Fibroblast of upper back skin (primary cell): Measurements from ENCODE around the gene RPS6KA4.
"Not testable (repeated sequence)": the region's sequence is repeated elsewhere in the genome, so short reads cannot be mapped to it uniquely, and the experiment has no call there.

Experiments
- DNase-seq: peaks from one replicate; pipeline ENCODE4 v3.0.0-alpha.2; 2013

Gene RPS6KA4

DNA sequence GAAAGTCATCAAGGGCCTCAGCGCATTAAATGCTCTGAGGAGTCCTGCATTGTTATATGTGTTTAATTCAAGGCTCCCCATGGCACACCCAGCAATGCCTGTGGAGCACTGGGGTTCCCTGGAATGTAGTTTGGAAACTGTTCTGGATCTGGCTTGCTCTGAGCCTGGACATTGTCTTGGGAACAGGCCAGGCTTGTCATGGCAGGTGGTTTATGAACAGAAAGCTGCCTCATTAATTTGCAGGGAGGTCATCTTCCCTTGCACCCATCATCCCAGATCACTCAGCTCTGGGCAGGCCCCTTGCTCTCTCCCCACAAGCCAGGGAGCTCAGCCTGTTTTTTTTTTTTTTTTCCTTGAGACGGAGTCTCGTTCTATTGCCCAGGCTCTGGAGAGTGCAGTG is 32.9 kb downstream of the RPS6KA4 start:
- no peak for DNase-seq

- no peak for DNase-seq
Observed at GRCh38 chr11:64395545-64396078, 36.6 kb downstream of the RPS6KA4 start.

- DNase-seq: peak; percentile 20
Observed at GRCh38 chr11:64396079-64396591, 37.2 kb downstream of the RPS6KA4 start.

DNA sequence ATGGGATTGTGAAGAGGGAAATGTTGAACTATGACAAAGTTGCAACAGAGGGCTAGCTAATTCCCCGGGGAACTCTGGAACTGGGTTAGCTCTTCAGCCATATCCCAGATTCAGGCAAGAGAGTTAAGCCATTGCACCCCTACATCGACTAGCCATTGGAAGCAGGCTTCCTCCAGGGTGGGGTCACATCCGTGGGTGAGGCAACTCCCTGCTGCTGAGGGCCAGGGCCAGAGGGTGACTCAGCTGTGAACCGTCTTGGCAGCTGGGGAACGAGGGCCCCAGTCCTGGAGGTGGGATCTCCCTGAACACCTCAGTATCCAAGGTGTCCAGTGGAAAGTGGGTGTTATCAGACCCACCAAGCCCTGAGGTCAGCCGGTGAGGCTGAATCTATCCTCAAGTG is 41.1 kb downstream of the RPS6KA4 start:
- DNase-seq: no peak

- no peak for DNase-seq
Observed at GRCh38 chr11:64400667-64401066, 41.7 kb downstream of the RPS6KA4 start.

- DNase-seq: no peak
Observed at GRCh38 chr11:64401775-64402174, 42.8 kb downstream of the RPS6KA4 start.

- no peak for DNase-seq
Observed at GRCh38 chr11:64403106-64403505, 44.1 kb downstream of the RPS6KA4 start.

DNA sequence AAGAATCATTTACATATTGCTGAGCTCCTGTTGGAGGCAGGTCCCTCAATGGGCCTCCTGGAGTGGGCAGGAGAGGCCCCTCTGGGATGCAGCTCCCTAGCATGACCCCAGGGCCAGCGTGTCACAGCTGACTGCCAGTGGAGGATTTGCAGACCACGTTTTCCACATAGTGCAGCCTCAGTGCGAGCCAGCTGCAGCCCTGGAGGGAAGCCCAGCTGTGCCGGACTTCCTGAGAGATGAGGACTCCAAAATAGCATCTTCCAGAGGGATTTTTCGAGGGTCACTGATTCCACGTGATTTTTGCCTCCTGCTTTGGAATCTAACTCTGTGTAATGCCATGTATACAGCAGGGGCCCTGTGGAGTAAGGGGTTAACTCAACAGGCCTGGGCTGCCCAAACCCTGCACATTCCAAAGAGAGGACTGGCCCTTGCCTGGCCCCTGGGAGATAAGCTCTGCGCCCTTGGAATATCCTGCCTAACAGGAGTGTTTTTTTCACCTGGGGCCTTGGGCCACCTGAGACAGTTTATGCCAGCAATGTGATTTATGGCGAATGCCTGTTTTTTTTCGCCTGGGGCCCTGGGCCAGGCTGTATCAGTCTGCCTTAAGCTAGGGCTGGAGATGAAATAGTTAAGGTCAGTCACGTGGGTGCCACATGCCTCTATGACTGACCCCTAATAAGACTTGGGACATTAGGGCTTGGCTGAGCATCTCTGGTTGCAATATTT is 47.4 kb downstream of the RPS6KA4 start:
- no peak for DNase-seq

GRCh38 chr11:64407221-64407620 is 48.3 kb downstream of the RPS6KA4 start:
- no peak for DNase-seq

GRCh38 chr11:64407630-64408029 is 48.7 kb downstream of the RPS6KA4 start:
- DNase-seq: no peak

- no peak for DNase-seq
Observed at GRCh38 chr11:64409278-64409677, 50.3 kb downstream of the RPS6KA4 start.

GRCh38 chr11:64409707-64410403 is 50.9 kb downstream of the RPS6KA4 start:
- DNase-seq: peak; percentile 17

- DNase-seq: no peak
Observed at GRCh38 chr11:64410404-64410734, 51.4 kb downstream of the RPS6KA4 start.

DNA sequence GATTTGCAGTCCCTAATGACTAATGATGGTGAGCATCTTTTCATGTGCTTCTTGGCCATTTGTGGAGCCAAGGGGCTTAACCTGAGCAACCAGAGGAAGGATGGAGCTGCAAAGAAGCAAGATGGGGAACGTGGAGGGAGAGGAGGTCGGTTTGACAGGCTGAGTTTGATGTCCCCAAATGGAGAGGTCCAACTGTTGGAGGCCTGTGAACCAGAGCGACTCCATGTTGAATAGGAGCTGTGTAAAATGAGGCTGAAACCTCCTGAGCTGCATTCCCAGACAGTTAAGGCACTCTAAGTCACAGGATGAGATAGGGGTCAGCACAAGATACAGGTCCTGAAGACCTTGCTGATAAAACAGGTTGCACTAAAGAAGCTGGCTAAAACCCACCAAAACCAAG is 54.5 kb downstream of the RPS6KA4 start:
- no peak for DNase-seq

GRCh38 chr11:64415286-64415685 is 56.3 kb downstream of the RPS6KA4 start:
- DNase-seq: no peak

DNA sequence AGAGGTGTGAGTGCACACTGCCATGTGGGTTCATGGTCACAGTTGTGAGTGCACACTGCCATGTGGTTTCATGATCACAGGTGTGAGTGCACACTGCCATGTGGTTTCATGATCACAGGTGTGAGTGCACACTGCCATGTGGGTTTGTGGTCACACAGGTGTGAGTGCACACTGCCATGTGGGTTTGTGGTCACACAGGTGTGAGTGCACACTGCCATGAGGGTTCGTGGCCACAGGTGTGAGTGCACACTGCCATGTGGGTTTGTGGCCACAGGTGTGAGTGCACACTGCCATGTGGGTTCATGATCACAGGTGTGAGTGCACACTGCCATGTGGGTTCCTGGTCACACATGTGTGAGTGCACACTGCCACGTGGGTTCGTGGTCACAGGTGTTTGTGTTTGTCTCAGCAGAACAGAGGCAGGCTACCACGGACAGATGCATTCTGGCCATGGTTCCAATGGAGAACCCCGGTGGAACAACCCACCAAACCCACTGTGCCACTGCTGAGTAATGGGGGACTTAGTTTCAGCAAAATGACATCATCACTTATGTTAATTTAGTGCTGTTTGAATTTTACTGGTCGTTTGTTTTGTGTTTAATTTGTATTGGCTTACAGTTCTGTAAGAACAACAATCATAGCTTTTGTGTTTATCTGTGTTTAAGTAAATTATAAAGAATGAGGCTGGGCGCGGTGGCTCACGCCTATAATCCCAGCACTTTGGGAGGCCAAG is 57.2 kb downstream of the RPS6KA4 start:
- no peak for DNase-seq

- not testable (repeated sequence) for DNase-seq
Observed at GRCh38 chr11:64418233-64418632, 59.3 kb downstream of the RPS6KA4 start.

- DNase-seq: no peak
Observed at GRCh38 chr11:64419257-64419790, 60.4 kb downstream of the RPS6KA4 start.

- DNase-seq: peak; percentile 24
Observed at GRCh38 chr11:64419818-64420485, 61.0 kb downstream of the RPS6KA4 start.
